Activated naive CD8-positive, alpha-beta T cell treated with anti-CD3 and anti-CD28 coated beads, Interleukin-2, amount 50 U/mL, for 24 hours (primary cell): ENCODE results near the gene KRTAP2-3.
"Not testable (repeated sequence)": the region's sequence is repeated elsewhere in the genome, so short reads cannot be mapped to it uniquely, and the experiment has no call there.

Experiments
- ATAC-seq: fragments of 150-1000 bp; cut with Tn5 transposase; one replicate; pipeline ENCODE4 v1.10.0; 2021
- DNase-seq: peaks from one replicate; pipeline ENCODE4 v3.0.0; 2021
- H3K27ac Mint-ChIP-seq: one replicate; pipeline ENCODE4 v1.8.0; 2021; ENCODE audit warnings: mild to moderate bottlenecking, mixed read lengths
- H3K27me3 Mint-ChIP-seq: one replicate; pipeline ENCODE4 v1.8.0; 2021; ENCODE audit warnings: mixed read lengths
- H3K36me3 Mint-ChIP-seq: one replicate; pipeline ENCODE4 v1.8.0; 2021; ENCODE audit warnings: low read depth, mixed read lengths
- H3K4me1 Mint-ChIP-seq: one replicate; pipeline ENCODE4 v1.8.0; 2021; ENCODE audit warnings: mixed read lengths
- H3K4me3 Mint-ChIP-seq: one replicate; pipeline ENCODE4 v1.8.0; 2021; ENCODE audit warnings: mild to moderate bottlenecking, moderate library complexity, mixed read lengths
- H3K9me3 Mint-ChIP-seq: one replicate; pipeline ENCODE4 v1.8.0; 2021; ENCODE audit warnings: mixed read lengths

Gene KRTAP2-3

GRCh38 chr17:41057547-41057946, 2.4 kb downstream of the KRTAP2-3 start:
- no peak for DNase-seq
- peaks cover 33% of the 10 kb centered on the region for H3K27me3 Mint-ChIP-seq
- H3K4me3 Mint-ChIP-seq: no peak overlapping the region
- H3K4me1 Mint-ChIP-seq: no peaks in the 10 kb centered on the region
- H3K36me3 Mint-ChIP-seq: no peaks in the 10 kb centered on the region
- H3K9me3 Mint-ChIP-seq: no peaks in the 10 kb centered on the region
- no peak overlapping the region for H3K27ac Mint-ChIP-seq
- no peak for ATAC-seq

GRCh38 chr17:41055130-41055529, 4.8 kb downstream of the KRTAP2-3 start, which contains the start of gene KRTAP2-2:
KRTAP2-2 (minus strand) TSS chr17:41055230; CDS start chr17:41055211, 19 bp downstream.
- peaks cover 23% of the 10 kb centered on the region for H3K27me3 Mint-ChIP-seq
- DNase-seq, H3K27ac Mint-ChIP-seq, H3K9me3 Mint-ChIP-seq, H3K4me1 Mint-ChIP-seq, H3K36me3 Mint-ChIP-seq, H3K4me3 Mint-ChIP-seq, ATAC-seq: not testable (repeated sequence)

- H3K9me3 Mint-ChIP-seq, DNase-seq, ATAC-seq, H3K4me1 Mint-ChIP-seq, H3K4me3 Mint-ChIP-seq, H3K27ac Mint-ChIP-seq, H3K36me3 Mint-ChIP-seq: not testable (repeated sequence)
- peaks cover 21% of the 10 kb centered on the region for H3K27me3 Mint-ChIP-seq
Observed at GRCh38 chr17:41054556-41054955, 5.4 kb downstream of the KRTAP2-3 start.

GRCh38 chr17:41054025-41054424, 5.9 kb downstream of the KRTAP2-3 start:
- no peak overlapping the region for H3K27ac Mint-ChIP-seq
- no peak overlapping the region for H3K4me3 Mint-ChIP-seq
- no peak for DNase-seq
- H3K9me3 Mint-ChIP-seq: no peaks in the 10 kb centered on the region
- ATAC-seq: no peak
- H3K36me3 Mint-ChIP-seq: no peaks in the 10 kb centered on the region
- H3K4me1 Mint-ChIP-seq: no peaks in the 10 kb centered on the region
- peaks cover 19% of the 10 kb centered on the region for H3K27me3 Mint-ChIP-seq

- ATAC-seq (no peak), DNase-seq (no peak)
- Mint-ChIP-seq H3K4me1 (no peaks in the 10 kb centered on the region), H3K9me3 (no peaks in the 10 kb centered on the region), H3K36me3 (no peaks in the 10 kb centered on the region), H3K27ac (no peak overlapping the region), H3K4me3 (no peak overlapping the region), H3K27me3 (peaks cover 10% of the 10 kb centered on the region)
Observed at GRCh38 chr17:41052566-41052965, 7.3 kb downstream of the KRTAP2-3 start.

- Mint-ChIP-seq H3K9me3 (no peaks in the 10 kb centered on the region), H3K27ac (no peak overlapping the region), H3K36me3 (no peaks in the 10 kb centered on the region), H3K27me3 (peaks cover 13% of the 10 kb centered on the region), H3K4me3 (no peak overlapping the region), H3K4me1 (peaks cover 3% of the 10 kb centered on the region)
- DNase-seq (no peak), ATAC-seq (no peak)
Observed at GRCh38 chr17:41049110-41049509, 10.8 kb downstream of the KRTAP2-3 start.

GRCh38 chr17:41048441-41048840, 11.5 kb downstream of the KRTAP2-3 start:
- Mint-ChIP-seq H3K27me3 (peaks cover 13% of the 10 kb centered on the region), H3K36me3 (no peaks in the 10 kb centered on the region), H3K4me1 (peaks cover 5% of the 10 kb centered on the region), H3K4me3 (no peak overlapping the region), H3K9me3 (peaks cover 4% of the 10 kb centered on the region), H3K27ac (no peak overlapping the region)
- ATAC-seq (no peak), DNase-seq (no peak)

GRCh38 chr17:41046735-41047465, 13.0 kb downstream of the KRTAP2-3 start, which contains the start of gene KRTAP2-1:
KRTAP2-1 (minus strand) TSS chr17:41047316; CDS start chr17:41047267, 49 bp downstream.
- H3K36me3 Mint-ChIP-seq, ATAC-seq, H3K27ac Mint-ChIP-seq, H3K4me3 Mint-ChIP-seq, H3K4me1 Mint-ChIP-seq, DNase-seq: not testable (repeated sequence)
- Mint-ChIP-seq H3K9me3 (peaks cover 11% of the 10 kb centered on the region), H3K27me3 (peaks cover 13% of the 10 kb centered on the region)

GRCh38 chr17:41042953-41043352, 17.0 kb downstream of the KRTAP2-3 start:
- H3K9me3 Mint-ChIP-seq: peaks cover 11% of the 10 kb centered on the region
- H3K4me1 Mint-ChIP-seq: peaks cover 5% of the 10 kb centered on the region
- H3K36me3 Mint-ChIP-seq: no peaks in the 10 kb centered on the region
- no peak overlapping the region for H3K4me3 Mint-ChIP-seq
- no peak for DNase-seq
- ATAC-seq: no peak
- H3K27ac Mint-ChIP-seq: no peak overlapping the region
- peaks cover 11% of the 10 kb centered on the region for H3K27me3 Mint-ChIP-seq

GRCh38 chr17:41040783-41041571, 18.9 kb downstream of the KRTAP2-3 start, which contains the start of gene KRTAP1-1:
KRTAP1-1 (minus strand) TSS chr17:41041450; CDS start chr17:41041397, 53 bp downstream.
- peaks cover 11% of the 10 kb centered on the region for H3K9me3 Mint-ChIP-seq
- H3K27ac Mint-ChIP-seq, DNase-seq, H3K4me3 Mint-ChIP-seq, ATAC-seq, H3K36me3 Mint-ChIP-seq, H3K27me3 Mint-ChIP-seq, H3K4me1 Mint-ChIP-seq: not testable (repeated sequence)

- Mint-ChIP-seq H3K27ac (no peak overlapping the region), H3K36me3 (no peaks in the 10 kb centered on the region), H3K9me3 (peaks cover 5% of the 10 kb centered on the region), H3K4me3 (no peak overlapping the region), H3K4me1 (no peaks in the 10 kb centered on the region), H3K27me3 (no peaks in the 10 kb centered on the region)
- DNase-seq (no peak), ATAC-seq (no peak)
Observed at GRCh38 chr17:41037853-41038350, 22.0 kb downstream of the KRTAP2-3 start.

- not testable (repeated sequence) for ATAC-seq, H3K36me3 Mint-ChIP-seq, DNase-seq, H3K27me3 Mint-ChIP-seq, H3K4me3 Mint-ChIP-seq, H3K9me3 Mint-ChIP-seq, H3K27ac Mint-ChIP-seq, H3K4me1 Mint-ChIP-seq
Observed at GRCh38 chr17:41034346-41034935, 25.5 kb downstream of the KRTAP2-3 start, which contains the start of gene KRTAP1-3. KRTAP1-3 (minus strand) TSS chr17:41034874; CDS start chr17:41034821, 53 bp downstream.

- Mint-ChIP-seq H3K4me1 (no peaks in the 10 kb centered on the region), H3K27me3 (peaks cover 19% of the 10 kb centered on the region), H3K9me3 (no peaks in the 10 kb centered on the region), H3K36me3 (no peaks in the 10 kb centered on the region), H3K4me3 (no peak within 1 kb of the TSS), H3K27ac (no peak within 1 kb of the TSS)
- no peak for DNase-seq
- no peak for ATAC-seq
Observed at GRCh38 chr17:41029633-41030245, 30.2 kb downstream of the KRTAP2-3 start, which contains the start of gene KRTAP1-4. KRTAP1-4 (minus strand) TSS chr17:41030195; CDS start chr17:41030078, 117 bp downstream.
